ENCODE measurements around the gene ZNF697. TPM values are rescaled to one million over a fixed set of nuclear protein-coding genes. Genes with fewer than 3 reads are reported as not detected.
"Not testable (repeated sequence)": the region's sequence is repeated elsewhere in the genome, so short reads cannot be mapped to it uniquely, and the experiment has no call there.

Gene ZNF697
- total RNA-seq, 4 donors from 2014 or later = 0.34 to 3.3 (median 1.4) TPM

- WGBS, 2 donors = 60 to 77% methylated on average over 1 of the region's 1 CpG
- intact Hi-C loops (cut with DNase I) = no loop called here
- no peak overlapping the region for H3K4me3 ChIP-seq
- DNase-seq = no peak
- H3K9me3 ChIP-seq = no peaks in the 10 kb centered on the region
- no peaks in the 10 kb centered on the region for H3K4me1 ChIP-seq
- no peak overlapping the region for H3K27ac ChIP-seq
- TF ChIP-seq CTCF (IDR thresholded peaks at IDR 0.05) = no peak
- TF ChIP-seq POLR2A (IDR thresholded peaks at IDR 0.05) = no peak
- no peaks in the 10 kb centered on the region for H3K27me3 ChIP-seq
- H3K36me3 ChIP-seq = no peaks in the 10 kb centered on the region
Observed at GRCh38 chr1:119593805-119594204, 54.3 kb downstream of the ZNF697 start.

DNA sequence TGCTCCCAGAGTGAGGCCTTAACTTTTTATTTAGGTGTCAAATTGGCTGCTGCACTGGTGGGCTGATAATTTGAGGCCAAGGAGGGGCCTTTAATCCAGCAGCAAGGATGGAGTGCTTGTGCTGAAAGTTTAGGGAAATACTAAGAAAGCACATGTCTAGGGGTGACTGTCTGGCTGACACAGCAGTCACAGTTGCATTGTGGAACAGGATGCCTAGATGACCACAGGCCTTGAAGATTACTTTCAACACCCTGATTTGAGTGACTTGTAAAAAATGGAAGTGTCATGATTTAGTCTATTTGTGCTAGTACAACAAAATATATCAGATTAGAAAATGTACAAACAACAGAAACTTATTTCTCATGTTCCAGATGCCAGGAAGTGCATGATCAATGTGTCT, 57.7 kb downstream of the ZNF697 start:
- Histone ChIP-seq H3K4me1 (no peaks in the 10 kb centered on the region), H3K27ac (no peak overlapping the region), H3K27me3 (no peaks in the 10 kb centered on the region), H3K4me3 (no peak overlapping the region), H3K9me3 (no peaks in the 10 kb centered on the region), H3K36me3 (no peaks in the 10 kb centered on the region)
- no peak for DNase-seq
- intact Hi-C loops (cut with DNase I) = no loop called here
- TF ChIP-seq POLR2A (IDR thresholded peaks at IDR 0.05) = no peak
- no peak for TF ChIP-seq CTCF (IDR thresholded peaks at IDR 0.05)

DNA sequence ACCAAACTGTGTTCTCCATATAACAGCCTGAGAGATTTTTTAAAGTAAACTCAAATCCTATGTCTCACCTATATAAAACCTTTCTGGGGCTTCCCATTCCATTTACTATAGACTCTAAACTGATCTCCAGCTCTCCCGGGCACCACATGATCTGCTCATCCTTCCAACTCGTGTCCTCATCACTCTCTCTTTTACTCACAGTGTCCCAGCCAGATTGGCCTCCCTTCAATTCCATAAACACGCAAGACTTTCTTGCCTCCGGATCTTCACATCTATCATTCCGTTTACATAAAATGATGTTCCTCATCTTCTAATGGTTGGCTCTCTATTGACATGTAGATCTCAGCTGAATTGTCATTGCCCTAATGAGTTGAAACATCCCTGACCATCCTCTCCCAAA, 59.4 kb downstream of the ZNF697 start:
- Histone ChIP-seq H3K27me3 (no peaks in the 10 kb centered on the region), H3K27ac (no peak overlapping the region), H3K4me3 (no peak overlapping the region), H3K9me3 (no peaks in the 10 kb centered on the region), H3K4me1 (no peaks in the 10 kb centered on the region), H3K36me3 (no peaks in the 10 kb centered on the region)
- intact Hi-C loops (cut with DNase I) = no loop called here
- no peak for DNase-seq
- 68 to 84% methylated on average over 5 of the region's 5 CpGs for WGBS, 2 donors
- TF ChIP-seq CTCF (IDR thresholded peaks at IDR 0.05) (no peak), POLR2A (IDR thresholded peaks at IDR 0.05) (no peak)

DNA sequence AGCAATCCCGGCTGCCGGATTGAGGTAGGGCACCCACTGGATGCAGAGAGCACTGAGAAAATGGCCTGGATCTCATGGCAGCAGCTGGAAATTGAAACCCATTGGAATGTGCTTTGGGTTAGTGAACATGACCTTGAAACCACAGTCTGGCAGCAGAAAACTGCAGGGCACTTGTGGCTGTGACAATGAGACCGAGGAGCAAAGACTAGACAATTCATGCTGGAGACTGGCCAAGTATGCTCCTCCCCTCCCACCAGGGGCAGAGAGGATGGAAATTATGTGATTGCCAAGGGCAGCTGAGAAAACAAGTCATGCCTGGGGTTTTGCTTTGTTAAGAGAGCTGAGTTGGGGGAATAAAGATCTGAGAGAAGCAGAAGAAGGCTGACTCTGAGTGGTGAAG, 60.7 kb downstream of the ZNF697 start:
- TF ChIP-seq CTCF (IDR thresholded peaks at IDR 0.05) (no peak), POLR2A (IDR thresholded peaks at IDR 0.05) (no peak)
- H3K27ac ChIP-seq = no peak overlapping the region
- H3K36me3 ChIP-seq = no peaks in the 10 kb centered on the region
- intact Hi-C loops (cut with DNase I) = no loop called here
- H3K4me1 ChIP-seq = no peaks in the 10 kb centered on the region
- H3K27me3 ChIP-seq = no peaks in the 10 kb centered on the region
- WGBS, 2 donors = 55 to 72% methylated on average over 3 of the region's 3 CpGs
- H3K9me3 ChIP-seq = no peaks in the 10 kb centered on the region
- no peak for DNase-seq
- H3K4me3 ChIP-seq = no peak overlapping the region

GRCh38 chr1:119585801-119586200, 62.3 kb downstream of the ZNF697 start:
- H3K27me3 ChIP-seq; intact Hi-C loops (cut with DNase I); H3K36me3 ChIP-seq; H3K4me3 ChIP-seq; H3K27ac ChIP-seq; H3K9me3 ChIP-seq; DNase-seq; H3K4me1 ChIP-seq: not testable (repeated sequence)
- 67 to 80% methylated on average over 2 of the region's 2 CpGs for WGBS, 2 donors

DNA sequence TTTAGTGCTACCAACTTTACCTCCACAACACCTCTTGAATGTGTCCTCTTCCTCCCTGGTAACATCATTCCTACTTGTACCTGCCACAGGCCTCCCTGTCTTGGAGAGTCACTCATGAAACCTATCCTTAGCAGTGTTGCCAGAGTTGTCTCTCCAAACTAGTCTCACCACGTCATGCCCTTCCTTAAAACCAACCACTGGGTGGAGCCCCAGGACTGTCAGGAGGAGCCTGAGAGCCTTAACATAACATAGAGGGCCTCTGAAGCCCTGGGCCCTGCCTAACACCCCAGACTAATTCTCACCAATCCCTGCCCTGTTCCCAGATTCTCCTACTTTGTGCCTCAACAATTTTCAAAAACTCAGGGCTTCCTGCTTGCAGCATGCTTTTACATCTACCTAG, 65.3 kb downstream of the ZNF697 start:
- peak in 4 of 6 experiments; percentile 35 to 51 (median 42) for TF ChIP-seq CTCF (IDR thresholded peaks at IDR 0.05)
- no peak for TF ChIP-seq POLR2A (IDR thresholded peaks at IDR 0.05)
- DNase-seq = no peak

GRCh38 chr1:119581076-119581475, 67.0 kb downstream of the ZNF697 start:
- H3K4me1 ChIP-seq; H3K27ac ChIP-seq; DNase-seq; H3K9me3 ChIP-seq; intact Hi-C loops (cut with DNase I); H3K36me3 ChIP-seq; H3K27me3 ChIP-seq; H3K4me3 ChIP-seq: not testable (repeated sequence)
- 84 to 88% methylated on average over 3 of the region's 3 CpGs for WGBS, 2 donors

More for the DNA sequence above, 65.3 kb downstream of the ZNF697 start:
- H3K4me3 ChIP-seq = no peak overlapping the region
- no peaks in the 10 kb centered on the region for H3K36me3 ChIP-seq
- WGBS, 2 donors = 0% methylated on average over 1 of the region's 1 CpG; no CpG with 5 or more reads in 1 of the 2 donors
- H3K4me1 ChIP-seq = no peaks in the 10 kb centered on the region
- no peaks in the 10 kb centered on the region for H3K27me3 ChIP-seq
- no peak overlapping the region for H3K27ac ChIP-seq
- H3K9me3 ChIP-seq = no peaks in the 10 kb centered on the region
- intact Hi-C loops (cut with DNase I) = no loop called here

Measured in esophagus squamous epithelium (tissue), 5 donors.